Stimulated activated CD8-positive, alpha-beta memory T cell treated with anti-CD3 and anti-CD28 coated beads, Interleukin-7, amount 100 ng/mL, for 1 hour (primary cell): ENCODE results near the gene PPM1E.
"Not testable (repeated sequence)": the region's sequence is repeated elsewhere in the genome, so short reads cannot be mapped to it uniquely, and the experiment has no call there.

Experiments
- DNase-seq, 2 donors: peaks; one replicate each; pipeline ENCODE4 v3.0.0-alpha.2; 2020; ENCODE audit warnings: low read depth in 2 of 2

Gene PPM1E

DNA sequence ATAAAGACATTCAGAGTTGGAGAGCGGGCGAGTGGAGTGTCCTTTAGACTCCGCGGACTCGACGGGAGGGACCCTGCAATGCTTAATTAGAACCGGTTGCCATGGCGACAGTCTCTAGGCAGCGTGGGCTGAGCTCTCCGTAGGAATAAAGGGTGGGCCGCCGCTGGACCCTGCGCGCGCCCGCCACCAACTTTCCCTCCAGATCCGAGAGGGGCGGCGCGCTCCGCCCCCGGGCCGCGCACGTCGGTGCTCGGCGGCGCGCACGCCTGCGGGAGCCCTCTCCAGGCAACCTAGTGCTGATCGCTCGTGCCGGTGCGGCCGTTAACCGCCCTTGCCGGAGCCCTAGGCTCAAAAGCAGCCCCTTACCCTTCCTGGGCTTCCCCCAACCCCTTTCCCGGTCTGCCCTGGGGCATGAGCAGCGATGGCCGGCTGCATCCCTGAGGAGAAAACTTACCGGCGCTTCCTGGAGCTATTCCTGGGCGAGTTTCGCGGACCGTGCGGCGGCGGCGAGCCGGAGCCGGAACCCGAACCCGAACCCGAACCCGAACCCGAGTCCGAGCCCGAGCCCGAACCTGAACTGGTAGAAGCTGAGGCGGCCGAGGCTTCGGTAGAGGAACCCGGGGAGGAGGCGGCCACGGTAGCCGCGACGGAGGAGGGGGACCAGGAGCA is at the start of gene PPM1E:
Gene PPM1E (plus strand): TSS at position 278 of the 669 bp plus-strand sequence.
- DNase-seq: no peak

- DNase-seq: no peak
Measured at GRCh38 chr17:58706351-58707140, 49.1 kb upstream of the PPM1E start.

GRCh38 chr17:58710948-58711552 is 44.6 kb upstream of the PPM1E start:
- DNase-seq: peak in 1 of 2 donors; percentile 25

GRCh38 chr17:58722274-58722673 is 33.4 kb upstream of the PPM1E start:
- no peak for DNase-seq

DNA sequence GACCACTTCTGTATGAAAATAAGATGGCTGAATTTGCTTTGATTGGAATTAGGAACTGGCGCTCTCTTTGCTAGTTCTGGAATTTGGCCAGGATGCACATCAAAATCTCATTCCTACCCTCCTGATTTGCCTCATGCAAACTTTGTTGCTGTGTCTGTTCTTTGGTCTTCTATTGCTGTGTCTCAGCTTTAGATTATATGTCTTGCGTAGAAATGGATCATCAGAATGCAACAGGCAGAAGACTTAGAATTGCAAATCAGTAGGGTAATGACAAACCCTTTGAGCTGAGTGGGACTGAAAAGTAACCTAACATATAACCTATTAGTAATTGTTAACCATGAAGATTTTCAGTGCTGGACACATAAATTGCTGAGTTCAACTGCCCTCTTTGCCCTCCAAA is 33.0 kb upstream of the PPM1E start:
- DNase-seq: no peak

- no peak for DNase-seq
Measured at GRCh38 chr17:58728798-58729197, 26.9 kb upstream of the PPM1E start.

GRCh38 chr17:58730937-58731336 is 24.7 kb upstream of the PPM1E start:
- no peak for DNase-seq

DNA sequence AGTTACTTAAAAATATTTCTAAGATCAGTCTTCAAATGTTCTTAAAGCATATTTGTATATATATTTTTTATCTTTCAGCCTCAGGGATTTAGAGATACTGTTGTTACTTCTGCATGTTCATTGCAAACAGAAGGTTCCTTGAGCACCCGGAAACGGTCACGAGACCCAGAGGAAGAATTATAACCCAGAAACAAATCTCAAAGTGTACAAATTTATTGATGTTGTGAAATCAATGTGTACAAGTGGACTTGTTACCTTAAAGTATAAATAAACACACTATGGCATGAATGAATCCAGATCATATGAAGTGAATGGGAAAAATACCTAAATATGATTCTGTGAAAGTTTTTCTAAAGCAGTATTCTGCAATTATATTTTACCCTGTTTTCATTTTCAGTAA is 21.6 kb upstream of the PPM1E start:
- no peak for DNase-seq

GRCh38 chr17:58734811-58735210 is 20.8 kb upstream of the PPM1E start:
- no peak for DNase-seq

- no peak for DNase-seq
Measured at GRCh38 chr17:58741121-58741625, 14.5 kb upstream of the PPM1E start.

DNA sequence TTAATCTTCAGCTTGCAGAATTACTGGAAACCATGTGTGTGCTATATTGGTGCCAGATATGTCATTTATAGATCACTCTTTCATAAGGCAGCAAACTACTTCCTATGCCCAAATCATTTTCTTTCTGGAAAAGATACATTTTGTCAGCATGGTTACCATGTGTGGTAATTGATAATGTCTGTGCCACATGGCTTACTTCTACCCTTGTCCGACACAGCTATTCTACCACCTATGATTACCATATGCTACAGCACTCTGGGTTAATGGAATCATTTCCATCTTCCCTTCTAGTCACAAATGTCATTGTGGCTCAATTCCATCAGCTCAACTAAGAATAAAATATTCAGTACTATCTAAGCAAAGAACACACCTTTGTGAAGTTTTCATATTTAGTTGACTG is 8.0 kb upstream of the PPM1E start:
- DNase-seq: no peak

GRCh38 chr17:58749627-58750026 is 6.0 kb upstream of the PPM1E start:
- not testable (repeated sequence) for DNase-seq

GRCh38 chr17:58753026-58753425 is 2.6 kb upstream of the PPM1E start:
- DNase-seq: no peak

DNA sequence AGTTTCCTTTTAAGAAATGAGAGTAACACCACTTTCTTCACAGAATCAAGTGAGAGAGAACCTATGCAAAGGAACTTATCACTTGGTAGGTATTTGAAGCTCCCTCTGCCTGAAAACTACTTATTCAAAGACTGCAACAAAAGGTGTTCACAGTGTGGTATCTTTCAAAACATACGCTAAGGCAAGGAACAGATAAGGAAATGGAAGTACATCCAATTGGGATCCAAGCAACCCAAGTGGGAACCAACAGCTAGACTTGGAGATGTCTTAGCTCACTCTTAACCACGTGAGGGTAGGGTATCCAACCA is 431 bp upstream of the PPM1E start:
- no peak for DNase-seq

GRCh38 chr17:58756246-58757161 is 850 bp downstream of the PPM1E start:
- no peak for DNase-seq

DNA sequence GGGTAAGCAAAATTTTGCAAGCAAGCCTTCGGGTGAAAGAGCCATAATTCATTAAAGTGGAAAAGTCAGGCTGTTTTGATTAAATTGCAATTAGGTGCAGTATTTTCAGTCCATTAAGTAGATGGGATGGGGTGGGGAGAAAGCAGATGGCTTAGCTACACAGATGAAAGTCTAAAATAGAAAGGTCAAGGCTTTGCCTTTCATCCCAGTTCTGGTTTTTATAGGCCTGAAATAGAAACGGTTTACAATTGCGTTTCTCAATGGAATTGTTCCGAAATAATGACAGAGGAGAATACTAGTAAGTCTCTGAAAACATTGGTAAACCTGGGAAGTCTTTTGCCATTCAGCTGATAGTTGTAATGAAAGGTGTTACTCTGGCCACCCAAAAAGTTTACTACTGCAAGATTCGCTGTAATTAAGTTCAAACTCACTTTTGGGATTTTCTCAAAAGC is 1.5 kb downstream of the PPM1E start:
- no peak for DNase-seq

DNA sequence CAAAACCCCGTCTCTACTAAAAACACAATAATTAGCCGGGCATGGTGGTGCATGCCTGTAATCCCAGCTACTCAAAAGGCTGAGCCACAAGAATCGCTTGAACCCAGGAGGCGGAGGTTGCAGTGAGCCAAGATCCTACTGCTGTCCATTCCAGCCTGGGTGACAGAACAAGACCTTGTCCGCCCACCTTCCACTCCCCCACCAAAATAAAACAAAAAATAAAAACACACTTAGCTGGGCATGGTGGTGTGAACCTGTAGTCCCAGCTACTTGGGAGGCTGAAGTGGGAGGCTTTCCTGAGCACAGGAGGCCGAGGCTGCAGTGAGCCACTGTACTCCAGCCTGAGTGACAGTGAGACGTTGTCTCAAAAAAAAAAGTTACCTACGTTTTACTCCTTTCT is 3.2 kb downstream of the PPM1E start:
- no peak for DNase-seq

- no peak for DNase-seq
Measured at GRCh38 chr17:58759522-58759921, 3.9 kb downstream of the PPM1E start.

- no peak for DNase-seq
Measured at GRCh38 chr17:58760248-58760647, 4.6 kb downstream of the PPM1E start.

DNA sequence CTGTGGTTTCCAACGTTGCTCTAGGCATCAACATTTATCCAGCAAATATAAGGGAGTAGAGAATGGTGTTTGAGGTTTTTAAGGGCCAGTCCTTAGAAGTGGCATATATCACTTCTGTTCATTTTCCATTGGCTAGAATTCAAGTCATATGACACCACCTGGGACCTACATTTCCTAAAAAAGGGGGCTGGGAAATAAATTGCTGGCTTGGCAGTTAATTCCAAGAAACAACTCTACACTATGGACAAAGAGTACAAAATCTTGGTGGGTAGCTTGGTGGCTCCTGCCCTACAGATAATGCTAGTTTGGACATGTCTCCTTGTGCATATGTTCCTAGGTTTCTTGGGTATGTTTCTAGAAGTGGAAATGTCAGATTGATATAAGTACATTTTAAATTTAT is 7.6 kb downstream of the PPM1E start:
- no peak for DNase-seq

GRCh38 chr17:58764373-58764772 is 8.7 kb downstream of the PPM1E start:
- no peak for DNase-seq

- not testable (repeated sequence) for DNase-seq
Measured at GRCh38 chr17:58778482-58778881, 22.8 kb downstream of the PPM1E start.
